ENCODE measurements around the gene HEXIM1.

The HEXIM1 gene

DNA sequence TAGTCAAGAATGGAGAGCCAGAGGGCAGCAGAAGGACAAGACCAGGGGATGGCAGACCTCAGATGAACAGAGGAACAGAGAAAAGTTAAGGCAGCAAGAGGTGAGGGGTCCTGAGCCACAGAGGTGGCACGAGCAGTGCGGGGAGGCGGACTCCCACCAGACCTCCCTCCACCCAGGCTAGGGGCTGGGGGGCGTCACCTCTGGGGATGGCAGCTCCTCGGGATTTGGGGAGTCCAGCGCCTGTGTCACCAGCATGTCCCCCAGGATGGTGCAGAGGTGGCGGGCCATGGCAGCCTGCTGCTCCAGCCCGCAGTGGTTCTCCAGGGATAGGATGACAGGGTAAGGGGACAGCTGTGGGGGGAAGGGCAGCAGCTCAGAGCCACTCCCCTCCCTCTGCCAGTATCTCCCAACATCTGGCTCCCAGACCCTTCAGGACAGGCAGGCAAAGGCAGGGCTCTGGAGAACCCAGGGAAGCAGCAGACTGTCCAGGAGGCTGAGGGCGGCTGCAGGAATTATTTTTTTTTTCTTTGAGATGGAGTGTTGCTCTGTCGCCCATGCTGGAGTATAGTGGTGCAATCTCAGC, 31.8 kb upstream of the HEXIM1 start:
- TF ChIP-seq EP300 (IDR thresholded peaks at IDR 0.05; ENCODE audit: borderline replicate concordance) = no peak
- no peak for TF ChIP-seq TAF1 (IDR thresholded peaks at IDR 0.05; ENCODE audit: low read depth)
- no peak for TF ChIP-seq CREB1 (IDR thresholded peaks at IDR 0.05; ENCODE audit: low read depth)
- TF ChIP-seq EGR1 (IDR thresholded peaks at IDR 0.05) = no peak

DNA sequence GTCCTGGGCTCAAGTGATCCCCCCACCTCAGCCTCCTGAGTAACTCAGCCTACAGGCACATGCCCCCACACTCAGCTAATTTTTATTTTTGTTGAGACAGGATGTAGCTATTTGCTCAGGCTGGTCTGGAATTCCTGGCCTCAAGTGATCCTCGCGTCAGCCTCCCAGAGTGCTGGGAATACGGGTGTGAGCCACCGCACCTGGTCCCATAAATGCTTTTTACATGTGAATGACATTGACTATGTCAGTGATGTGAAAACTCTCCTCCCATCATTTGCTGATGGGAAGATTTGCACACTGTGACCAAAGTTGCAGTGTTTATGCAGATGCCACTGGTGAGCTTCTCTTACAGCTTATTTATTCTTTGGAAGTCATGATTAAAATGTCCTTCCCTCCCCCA, 30.9 kb upstream of the HEXIM1 start:
- TF ChIP-seq TCF12 (IDR thresholded peaks at IDR 0.05; ENCODE audit: low read depth) (no peak), TAF1 (IDR thresholded peaks at IDR 0.05; ENCODE audit: low read depth) (no peak), CEBPB (IDR thresholded peaks at IDR 0.05) (no peak)

DNA sequence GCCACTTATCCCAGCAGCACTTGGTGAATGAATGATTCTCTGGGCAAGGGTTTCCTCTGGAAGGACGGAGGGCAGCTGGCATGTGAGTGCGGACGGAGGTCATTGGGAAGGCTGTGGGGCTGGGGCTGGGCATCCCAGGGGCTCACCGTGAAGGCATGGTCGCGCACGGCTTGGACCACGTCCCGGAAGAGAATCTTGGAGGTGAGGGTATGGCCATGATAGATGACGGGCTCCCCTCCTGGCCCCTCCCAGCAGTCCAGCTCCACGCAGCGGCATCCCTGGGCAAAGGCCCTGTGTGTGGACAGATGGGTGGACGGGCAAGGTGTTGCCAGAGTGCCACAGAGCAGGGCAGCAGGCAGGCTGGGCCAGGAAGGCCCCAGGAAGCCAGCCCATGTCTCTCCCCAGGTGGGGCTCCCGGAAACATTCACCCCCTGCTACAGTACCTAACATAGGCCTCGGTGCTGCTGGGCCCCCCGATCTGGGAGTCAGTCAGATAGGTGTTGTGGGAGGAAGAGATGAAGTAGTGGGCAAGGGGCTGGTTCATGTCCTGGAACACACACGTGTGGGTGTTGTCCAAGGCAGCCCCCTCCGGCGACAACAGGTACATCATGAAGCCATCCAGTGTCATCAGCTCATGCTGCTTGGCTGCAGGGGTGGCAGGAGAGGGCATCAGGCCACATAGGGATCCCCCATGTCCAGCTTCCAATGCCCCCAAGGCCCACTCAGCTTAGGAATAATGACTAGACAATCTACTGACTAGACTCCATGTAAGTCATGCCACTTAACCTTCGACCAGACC, 30.2 kb upstream of the HEXIM1 start:
- TF ChIP-seq EP300 (IDR thresholded peaks at IDR 0.05; ENCODE audit: borderline replicate concordance) = no peak
- no peak for TF ChIP-seq TAF1 (IDR thresholded peaks at IDR 0.05; ENCODE audit: low read depth)
- TF ChIP-seq TCF12 (IDR thresholded peaks at IDR 0.05; ENCODE audit: low read depth) = no peak
- no peak for TF ChIP-seq CEBPB (IDR thresholded peaks at IDR 0.05)
- no peak for TF ChIP-seq RAD21 (IDR thresholded peaks at IDR 0.05; ENCODE audit: low read depth)
- TF ChIP-seq, protein P1, sequence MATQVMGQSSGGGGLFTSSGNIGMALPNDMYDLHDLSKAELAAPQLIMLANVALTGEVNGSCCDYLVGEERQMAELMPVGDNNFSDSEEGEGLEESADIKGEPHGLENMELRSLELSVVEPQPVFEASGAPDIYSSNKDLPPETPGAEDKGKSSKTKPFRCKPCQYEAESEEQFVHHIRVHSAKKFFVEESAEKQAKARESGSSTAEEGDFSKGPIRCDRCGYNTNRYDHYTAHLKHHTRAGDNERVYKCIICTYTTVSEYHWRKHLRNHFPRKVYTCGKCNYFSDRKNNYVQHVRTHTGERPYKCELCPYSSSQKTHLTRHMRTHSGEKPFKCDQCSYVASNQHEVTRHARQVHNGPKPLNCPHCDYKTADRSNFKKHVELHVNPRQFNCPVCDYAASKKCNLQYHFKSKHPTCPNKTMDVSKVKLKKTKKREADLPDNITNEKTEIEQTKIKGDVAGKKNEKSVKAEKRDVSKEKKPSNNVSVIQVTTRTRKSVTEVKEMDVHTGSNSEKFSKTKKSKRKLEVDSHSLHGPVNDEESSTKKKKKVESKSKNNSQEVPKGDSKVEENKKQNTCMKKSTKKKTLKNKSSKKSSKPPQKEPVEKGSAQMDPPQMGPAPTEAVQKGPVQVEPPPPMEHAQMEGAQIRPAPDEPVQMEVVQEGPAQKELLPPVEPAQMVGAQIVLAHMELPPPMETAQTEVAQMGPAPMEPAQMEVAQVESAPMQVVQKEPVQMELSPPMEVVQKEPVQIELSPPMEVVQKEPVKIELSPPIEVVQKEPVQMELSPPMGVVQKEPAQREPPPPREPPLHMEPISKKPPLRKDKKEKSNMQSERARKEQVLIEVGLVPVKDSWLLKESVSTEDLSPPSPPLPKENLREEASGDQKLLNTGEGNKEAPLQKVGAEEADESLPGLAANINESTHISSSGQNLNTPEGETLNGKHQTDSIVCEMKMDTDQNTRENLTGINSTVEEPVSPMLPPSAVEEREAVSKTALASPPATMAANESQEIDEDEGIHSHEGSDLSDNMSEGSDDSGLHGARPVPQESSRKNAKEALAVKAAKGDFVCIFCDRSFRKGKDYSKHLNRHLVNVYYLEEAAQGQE (IDR thresholded peaks at IDR 0.05; ENCODE audit: low read depth) = no peak
- no peak for TF ChIP-seq TEAD4 (IDR thresholded peaks at IDR 0.05)
- TF ChIP-seq, protein P2, sequence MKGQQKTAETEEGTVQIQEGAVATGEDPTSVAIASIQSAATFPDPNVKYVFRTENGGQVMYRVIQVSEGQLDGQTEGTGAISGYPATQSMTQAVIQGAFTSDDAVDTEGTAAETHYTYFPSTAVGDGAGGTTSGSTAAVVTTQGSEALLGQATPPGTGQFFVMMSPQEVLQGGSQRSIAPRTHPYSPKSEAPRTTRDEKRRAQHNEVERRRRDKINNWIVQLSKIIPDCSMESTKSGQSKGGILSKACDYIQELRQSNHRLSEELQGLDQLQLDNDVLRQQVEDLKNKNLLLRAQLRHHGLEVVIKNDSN (IDR thresholded peaks at IDR 0.05) = no peak
- TF ChIP-seq EGR1 (IDR thresholded peaks at IDR 0.05) = no peak

DNA sequence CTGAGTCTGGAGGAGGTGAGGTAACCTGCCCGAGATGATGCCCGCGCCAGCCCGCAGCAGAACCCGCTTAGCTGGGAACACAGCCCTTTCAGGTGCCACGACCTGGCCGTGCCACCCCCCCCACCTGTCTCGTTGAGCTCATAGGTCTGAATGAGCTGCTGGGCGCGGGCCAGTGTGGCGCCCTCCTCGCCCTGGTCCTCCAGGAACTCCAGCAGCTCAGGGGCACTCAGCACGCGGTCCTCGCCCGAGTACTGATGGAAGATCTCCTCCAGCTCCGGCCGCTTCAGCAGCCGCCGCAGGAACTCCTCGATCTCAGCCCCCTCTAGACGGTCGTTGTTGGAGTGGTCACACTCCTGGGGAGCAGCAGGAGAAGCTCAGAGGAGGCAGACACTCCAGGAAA, 29.6 kb upstream of the HEXIM1 start:
- TF ChIP-seq CREB1 (IDR thresholded peaks at IDR 0.05; ENCODE audit: low read depth) = no peak
- no peak for TF ChIP-seq TEAD4 (IDR thresholded peaks at IDR 0.05)
- TF ChIP-seq NFIC (IDR thresholded peaks at IDR 0.05) = no peak
- no peak for TF ChIP-seq CEBPB (IDR thresholded peaks at IDR 0.05)
- TF ChIP-seq, protein P1 (IDR thresholded peaks at IDR 0.05; ENCODE audit: low read depth) = no peak
- TF ChIP-seq FOXM1 (IDR thresholded peaks at IDR 0.05; ENCODE audit: borderline replicate concordance, low read depth) = no peak
- no peak for TF ChIP-seq ZBTB7A (IDR thresholded peaks at IDR 0.05; ENCODE audit: low read depth)
- no peak for TF ChIP-seq TAF1 (IDR thresholded peaks at IDR 0.05; ENCODE audit: low read depth)
- no peak for TF ChIP-seq TCF12 (IDR thresholded peaks at IDR 0.05; ENCODE audit: low read depth)
- TF ChIP-seq RAD21 (IDR thresholded peaks at IDR 0.05; ENCODE audit: low read depth) = no peak
- TF ChIP-seq EP300 (IDR thresholded peaks at IDR 0.05; ENCODE audit: borderline replicate concordance) = no peak
- TF ChIP-seq YY1 (IDR thresholded peaks at IDR 0.05; ENCODE audit: low read depth) = no peak
- TF ChIP-seq, protein P3, sequence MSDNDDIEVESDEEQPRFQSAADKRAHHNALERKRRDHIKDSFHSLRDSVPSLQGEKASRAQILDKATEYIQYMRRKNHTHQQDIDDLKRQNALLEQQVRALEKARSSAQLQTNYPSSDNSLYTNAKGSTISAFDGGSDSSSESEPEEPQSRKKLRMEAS (IDR thresholded peaks at IDR 0.05) = no peak
- TF ChIP-seq, protein P2 (IDR thresholded peaks at IDR 0.05) = no peak
- no peak for TF ChIP-seq EGR1 (IDR thresholded peaks at IDR 0.05)

DNA sequence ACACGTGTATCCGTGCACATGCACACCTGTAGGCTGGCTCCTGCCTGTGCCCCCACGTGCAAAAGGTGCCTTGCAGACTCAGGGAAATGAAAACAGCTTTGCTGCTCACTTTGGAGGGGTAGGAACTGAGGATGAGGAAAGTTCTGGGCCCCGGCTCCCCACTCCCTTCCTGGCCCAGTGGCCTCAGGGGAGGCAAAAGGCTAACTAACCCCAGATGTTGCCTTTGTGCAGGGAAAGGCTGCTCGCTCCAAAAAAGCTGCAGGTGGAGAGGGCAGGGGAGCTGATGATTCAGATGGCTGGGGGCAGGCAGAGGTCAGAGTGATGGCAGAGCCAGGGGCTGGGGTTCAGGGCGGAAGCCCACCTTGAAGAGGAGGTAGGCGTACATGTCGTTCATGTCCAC, 28.3 kb upstream of the HEXIM1 start:
- TF ChIP-seq YY1 (IDR thresholded peaks at IDR 0.05; ENCODE audit: low read depth) = no peak
- TF ChIP-seq EGR1 (IDR thresholded peaks at IDR 0.05) = no peak
- no peak for TF ChIP-seq TCF12 (IDR thresholded peaks at IDR 0.05; ENCODE audit: low read depth)
- TF ChIP-seq TEAD4 (IDR thresholded peaks at IDR 0.05) = no peak
- no peak for TF ChIP-seq ZBTB7A (IDR thresholded peaks at IDR 0.05; ENCODE audit: low read depth)
- TF ChIP-seq, protein P1 (IDR thresholded peaks at IDR 0.05; ENCODE audit: low read depth) = no peak
- no peak for TF ChIP-seq TAF1 (IDR thresholded peaks at IDR 0.05; ENCODE audit: low read depth)
- TF ChIP-seq, protein P3 (IDR thresholded peaks at IDR 0.05) = no peak
- no peak for TF ChIP-seq RAD21 (IDR thresholded peaks at IDR 0.05; ENCODE audit: low read depth)
- TF ChIP-seq CEBPB (IDR thresholded peaks at IDR 0.05) = no peak
- TF ChIP-seq CREB1 (IDR thresholded peaks at IDR 0.05; ENCODE audit: low read depth) = no peak

All from Ishikawa (cell line).